Liver (tissue), 3 donors: ENCODE measurements around the gene FOXF2.

Experiments used
- TF ChIP-seq, protein P1 (sequence below): fragments of 150-350 bp; IDR thresholded peaks from 2 replicates; pipeline ENCODE4 v1.5.1; 2017; ENCODE audit warnings: improper control_type of control experiment, low read depth, low read length; ENCODE audit not compliant: missing input control
- TF ChIP-seq, protein P2 (sequence below): IDR thresholded peaks from 2 replicates; pipeline ENCODE4 v1.6.1; 2016; ENCODE audit warnings: antibody characterized with exemption
- donor health status: healthy.
- donor health status: healthy.

DNA sequence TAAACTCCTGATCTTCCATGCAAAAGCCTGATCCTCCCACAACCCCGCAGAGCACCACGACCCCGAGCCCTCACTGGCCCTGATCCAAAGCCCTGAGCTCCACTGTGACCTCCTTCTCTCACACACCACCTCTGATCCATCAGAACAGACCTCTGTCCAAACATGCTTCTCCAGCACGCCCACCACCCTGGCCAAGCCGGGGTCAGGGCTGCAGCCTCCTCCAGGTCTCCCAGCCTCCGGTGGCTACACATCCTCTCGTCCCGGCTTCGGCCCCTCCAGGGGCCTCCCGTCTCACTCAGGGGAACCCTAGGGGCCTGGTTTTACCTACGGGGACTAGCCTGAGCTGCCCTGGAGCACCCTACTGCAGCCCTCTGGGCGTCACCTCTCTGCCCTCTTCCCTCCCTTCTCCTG, 49.1 kb downstream of the FOXF2 start:
- TF ChIP-seq, protein P1, sequence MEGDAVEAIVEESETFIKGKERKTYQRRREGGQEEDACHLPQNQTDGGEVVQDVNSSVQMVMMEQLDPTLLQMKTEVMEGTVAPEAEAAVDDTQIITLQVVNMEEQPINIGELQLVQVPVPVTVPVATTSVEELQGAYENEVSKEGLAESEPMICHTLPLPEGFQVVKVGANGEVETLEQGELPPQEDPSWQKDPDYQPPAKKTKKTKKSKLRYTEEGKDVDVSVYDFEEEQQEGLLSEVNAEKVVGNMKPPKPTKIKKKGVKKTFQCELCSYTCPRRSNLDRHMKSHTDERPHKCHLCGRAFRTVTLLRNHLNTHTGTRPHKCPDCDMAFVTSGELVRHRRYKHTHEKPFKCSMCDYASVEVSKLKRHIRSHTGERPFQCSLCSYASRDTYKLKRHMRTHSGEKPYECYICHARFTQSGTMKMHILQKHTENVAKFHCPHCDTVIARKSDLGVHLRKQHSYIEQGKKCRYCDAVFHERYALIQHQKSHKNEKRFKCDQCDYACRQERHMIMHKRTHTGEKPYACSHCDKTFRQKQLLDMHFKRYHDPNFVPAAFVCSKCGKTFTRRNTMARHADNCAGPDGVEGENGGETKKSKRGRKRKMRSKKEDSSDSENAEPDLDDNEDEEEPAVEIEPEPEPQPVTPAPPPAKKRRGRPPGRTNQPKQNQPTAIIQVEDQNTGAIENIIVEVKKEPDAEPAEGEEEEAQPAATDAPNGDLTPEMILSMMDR, result no peak
- TF ChIP-seq, protein P2, sequence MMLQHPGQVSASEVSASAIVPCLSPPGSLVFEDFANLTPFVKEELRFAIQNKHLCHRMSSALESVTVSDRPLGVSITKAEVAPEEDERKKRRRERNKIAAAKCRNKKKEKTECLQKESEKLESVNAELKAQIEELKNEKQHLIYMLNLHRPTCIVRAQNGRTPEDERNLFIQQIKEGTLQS, result no peak
